Activated CD4-positive, alpha-beta T cell treated with anti-CD3 and anti-CD28 coated beads, Interleukin-2, amount 50 U/mL, for 4 hours (primary cell): Measurements from ENCODE around the gene SAXO2.
"Not testable (repeated sequence)": the region's sequence is repeated elsewhere in the genome, so short reads cannot be mapped to it uniquely, and the experiment has no call there.

Experiments used
- DNase-seq, 2 experiments: peaks; one replicate each; pipeline ENCODE4 v3.0.0-alpha.2; 2020

SAXO2 gene

DNA sequence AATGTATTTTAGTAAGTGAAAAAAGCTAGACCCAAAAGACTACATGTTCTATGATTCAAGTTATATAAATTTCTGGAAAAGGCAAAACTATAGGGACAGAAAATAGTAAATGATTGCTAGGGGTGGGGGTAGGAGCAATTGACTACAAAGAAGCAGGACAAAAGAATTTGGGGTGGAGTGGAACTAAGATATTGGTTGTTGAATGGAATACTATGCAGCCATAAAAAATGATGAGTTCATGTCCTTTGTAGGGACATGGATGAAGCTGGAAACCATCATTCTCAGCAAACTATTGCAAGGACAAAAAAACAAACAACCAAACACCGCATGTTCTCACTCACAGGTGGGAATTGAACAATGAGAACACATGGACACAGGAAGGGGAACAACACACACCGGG, 25.6 kb downstream of the SAXO2 start:
- not testable (repeated sequence) for DNase-seq

DNA sequence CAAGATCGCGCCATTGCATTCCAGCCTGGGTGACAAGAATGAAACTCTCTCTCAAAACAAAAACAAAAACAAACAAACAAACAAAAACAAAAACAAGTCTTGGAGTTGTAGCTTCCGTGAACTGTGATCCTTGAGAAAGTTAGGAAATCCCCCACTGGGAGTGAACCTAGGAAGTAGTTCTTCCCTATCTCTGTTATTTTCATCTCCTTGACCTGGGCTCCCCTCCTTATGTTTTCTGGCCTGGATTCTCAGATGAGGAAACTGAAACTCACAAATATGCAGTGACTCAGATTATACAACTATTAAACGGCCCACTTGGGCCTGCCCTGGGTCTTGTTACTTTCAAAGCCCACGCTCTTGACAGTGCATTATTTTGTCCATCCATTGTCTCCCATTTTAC, 29.7 kb downstream of the SAXO2 start:
- DNase-seq: no peak

DNA sequence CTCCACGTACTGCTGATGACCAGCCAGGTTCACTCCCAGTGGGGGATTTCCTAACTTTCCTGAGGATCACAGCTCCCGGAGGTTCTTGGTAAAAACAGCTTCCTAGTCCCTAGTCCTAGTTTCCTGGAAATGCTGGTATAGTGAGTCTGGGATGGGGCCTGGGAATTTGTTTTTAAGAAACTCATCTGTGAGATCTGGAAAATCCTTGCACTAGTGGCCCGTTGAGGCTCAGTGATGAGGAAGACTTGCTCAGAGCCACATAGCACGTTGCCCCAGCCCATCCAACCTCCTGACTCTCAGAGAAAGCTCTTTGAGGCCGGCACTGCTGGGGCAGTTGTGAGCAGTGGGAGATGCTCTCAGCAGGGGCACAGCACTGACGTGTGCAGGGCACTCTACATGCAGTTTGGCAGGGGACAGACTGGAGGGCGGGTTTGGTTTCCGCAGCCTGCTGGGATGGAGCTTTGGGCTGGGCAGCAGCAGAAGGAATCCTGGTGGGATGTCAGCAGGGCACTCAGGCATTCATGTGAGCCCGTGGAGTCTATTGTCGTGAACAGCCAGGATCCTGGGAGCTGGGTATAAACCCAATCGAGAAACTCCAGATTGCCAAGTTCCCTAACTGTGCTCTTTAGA, 31.6 kb downstream of the SAXO2 start:
- no peak for DNase-seq

DNA sequence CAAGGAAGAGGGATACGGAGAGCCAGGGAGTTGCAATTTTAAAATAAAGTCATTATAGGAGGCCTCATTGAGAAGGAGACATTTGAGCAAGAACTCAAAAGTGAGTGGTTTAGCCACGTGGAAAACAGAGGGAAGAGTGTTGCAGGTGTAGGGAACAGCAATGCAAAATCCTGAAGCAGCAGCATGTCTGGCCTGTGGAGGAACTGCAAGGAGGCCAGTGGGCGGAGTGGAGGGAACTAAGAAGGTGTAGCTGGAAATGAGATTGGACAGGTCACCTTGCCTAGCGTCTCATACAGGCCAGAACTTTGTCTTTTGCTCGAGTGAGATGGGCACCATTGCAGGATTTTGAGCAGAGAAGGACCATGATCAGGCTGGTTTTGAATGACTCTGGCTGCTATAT, 34.9 kb downstream of the SAXO2 start:
- no peak for DNase-seq

DNA sequence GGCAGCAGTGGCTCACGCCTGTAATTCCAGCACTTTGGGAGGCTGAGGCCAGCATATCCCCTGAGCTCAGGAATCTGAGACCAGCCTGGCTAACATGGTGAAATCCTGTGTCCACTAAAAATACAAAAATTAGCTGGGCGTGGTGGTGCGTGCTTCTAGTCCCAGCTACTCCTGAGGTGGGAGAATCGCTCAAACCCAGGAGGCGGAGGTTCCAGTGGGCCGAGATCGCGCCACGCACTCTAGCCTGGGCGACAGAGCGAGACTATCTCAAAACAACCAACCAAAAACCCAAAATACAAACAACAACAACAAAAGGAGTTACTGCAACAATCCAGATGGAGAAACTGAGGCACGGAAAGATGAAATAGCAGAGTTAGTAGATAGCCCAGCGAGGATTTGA, 35.4 kb downstream of the SAXO2 start:
- DNase-seq: no peak

DNA sequence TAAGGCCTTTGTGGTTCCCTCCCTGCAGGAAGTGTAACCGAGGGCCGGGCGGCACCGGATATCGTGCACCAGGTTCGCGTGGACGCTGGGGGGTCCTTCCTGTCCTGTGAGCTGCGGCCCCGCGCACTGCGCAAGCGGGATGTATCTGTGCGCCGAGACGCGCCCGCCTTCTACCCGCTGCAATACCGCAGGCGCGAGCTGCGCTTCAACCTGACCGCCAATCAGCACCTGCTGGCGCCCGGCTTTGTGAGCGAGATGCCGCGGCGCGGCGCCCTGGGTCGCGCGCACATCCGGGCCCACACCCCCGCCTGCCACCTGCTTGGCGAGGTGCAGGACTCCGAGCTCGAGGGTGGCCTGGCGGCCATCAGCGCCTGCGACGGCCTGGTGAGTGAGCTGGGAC, 35.9 kb downstream of the SAXO2 start:
- peak; percentile 25 to 32 for DNase-seq

DNA sequence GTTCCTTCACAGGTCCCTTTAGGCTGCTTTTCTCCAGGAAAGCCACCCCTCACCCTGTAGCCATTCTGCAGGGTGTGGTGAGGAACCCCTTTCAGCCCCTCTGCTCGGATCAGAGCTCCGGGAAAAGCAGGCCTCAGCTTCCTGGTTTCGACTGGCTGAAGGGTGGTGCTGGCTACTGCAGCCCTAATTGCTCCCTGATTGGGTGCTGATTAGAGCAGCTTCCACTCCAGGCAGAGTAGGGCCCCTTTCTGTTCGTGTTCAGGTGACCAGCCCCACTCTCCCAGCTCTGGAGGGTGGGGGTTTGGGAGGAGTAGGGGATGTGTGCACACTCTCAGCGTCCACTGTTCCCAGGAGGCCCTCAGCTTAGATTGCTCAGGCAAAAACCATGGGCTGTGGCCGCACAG, 36.9 kb downstream of the SAXO2 start:
- DNase-seq: not testable (repeated sequence)

DNA sequence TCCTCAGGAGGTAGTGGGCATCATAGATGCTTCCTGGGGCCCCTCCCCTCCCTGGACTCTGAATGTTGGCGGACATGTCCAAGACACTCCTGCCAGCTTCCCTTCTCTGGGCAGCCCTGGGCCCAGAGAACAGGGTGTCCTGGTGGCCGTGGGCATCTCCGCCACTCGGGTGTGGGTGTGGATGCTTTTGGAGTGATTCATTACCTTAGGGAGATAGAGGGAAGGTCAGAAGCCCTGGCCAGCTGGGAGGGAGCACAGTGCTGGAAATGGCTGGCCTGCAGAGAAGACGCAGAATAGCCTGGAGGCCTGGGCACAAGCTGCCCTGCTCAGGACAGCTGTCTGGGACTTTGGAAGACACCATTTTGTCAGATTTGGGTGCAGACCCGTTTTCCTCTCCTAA, 37.7 kb downstream of the SAXO2 start:
- not testable (repeated sequence) for DNase-seq

DNA sequence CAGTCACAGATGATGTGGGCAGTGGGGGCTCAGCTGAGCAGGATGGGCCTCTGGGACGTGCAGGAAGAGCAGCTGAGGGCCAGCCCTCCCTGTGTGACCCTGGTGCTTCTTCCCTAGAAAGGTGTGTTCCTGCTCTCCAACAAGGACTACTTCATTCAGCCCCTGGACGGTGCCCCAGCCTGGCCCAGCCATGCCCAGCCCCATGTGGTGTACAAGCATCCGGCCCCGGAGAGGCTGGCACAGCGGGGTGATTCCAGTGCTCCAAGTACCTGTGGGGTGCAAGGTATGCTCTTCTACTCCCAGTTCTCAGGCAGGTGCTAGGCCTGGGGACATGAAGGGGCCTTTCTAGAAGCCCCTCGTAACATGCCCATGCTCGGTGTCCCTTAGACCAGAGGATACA, 38.3 kb downstream of the SAXO2 start:
- no peak for DNase-seq

DNA sequence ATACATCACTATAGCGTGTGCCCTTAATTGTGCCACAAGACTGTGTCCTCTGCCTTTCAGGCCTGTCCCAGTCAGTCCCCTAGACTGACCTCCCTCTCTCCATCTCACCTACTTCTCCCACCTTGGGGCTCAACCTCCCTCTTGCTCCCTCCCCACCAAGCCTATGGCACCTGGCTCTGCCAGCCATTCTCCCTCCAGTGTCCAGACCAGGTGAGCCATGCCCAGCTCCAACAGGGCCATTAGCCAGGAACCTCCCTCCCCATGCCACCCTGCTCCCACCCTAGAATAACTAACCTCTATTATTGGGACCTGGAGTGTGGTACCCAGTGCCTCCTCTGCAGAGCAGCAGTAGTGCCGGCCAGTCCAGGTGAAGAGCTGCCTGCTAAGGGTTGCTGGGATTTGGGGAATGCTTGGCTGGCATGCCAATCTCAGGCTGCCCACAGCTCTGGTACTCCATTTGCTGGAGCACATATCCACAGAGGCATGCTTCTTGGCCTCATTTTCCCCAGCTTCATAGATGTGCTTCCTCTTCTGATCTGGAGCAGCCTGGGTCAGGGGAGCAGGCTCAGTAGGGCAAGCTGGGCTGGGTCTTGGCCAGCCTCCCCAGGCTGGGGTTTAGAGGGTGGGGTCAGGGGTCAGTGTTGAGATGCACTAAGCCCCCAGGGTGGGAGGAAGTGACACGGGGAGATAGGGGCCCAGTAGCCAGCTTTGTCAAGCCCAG, 38.8 kb downstream of the SAXO2 start:
- no peak for DNase-seq

DNA sequence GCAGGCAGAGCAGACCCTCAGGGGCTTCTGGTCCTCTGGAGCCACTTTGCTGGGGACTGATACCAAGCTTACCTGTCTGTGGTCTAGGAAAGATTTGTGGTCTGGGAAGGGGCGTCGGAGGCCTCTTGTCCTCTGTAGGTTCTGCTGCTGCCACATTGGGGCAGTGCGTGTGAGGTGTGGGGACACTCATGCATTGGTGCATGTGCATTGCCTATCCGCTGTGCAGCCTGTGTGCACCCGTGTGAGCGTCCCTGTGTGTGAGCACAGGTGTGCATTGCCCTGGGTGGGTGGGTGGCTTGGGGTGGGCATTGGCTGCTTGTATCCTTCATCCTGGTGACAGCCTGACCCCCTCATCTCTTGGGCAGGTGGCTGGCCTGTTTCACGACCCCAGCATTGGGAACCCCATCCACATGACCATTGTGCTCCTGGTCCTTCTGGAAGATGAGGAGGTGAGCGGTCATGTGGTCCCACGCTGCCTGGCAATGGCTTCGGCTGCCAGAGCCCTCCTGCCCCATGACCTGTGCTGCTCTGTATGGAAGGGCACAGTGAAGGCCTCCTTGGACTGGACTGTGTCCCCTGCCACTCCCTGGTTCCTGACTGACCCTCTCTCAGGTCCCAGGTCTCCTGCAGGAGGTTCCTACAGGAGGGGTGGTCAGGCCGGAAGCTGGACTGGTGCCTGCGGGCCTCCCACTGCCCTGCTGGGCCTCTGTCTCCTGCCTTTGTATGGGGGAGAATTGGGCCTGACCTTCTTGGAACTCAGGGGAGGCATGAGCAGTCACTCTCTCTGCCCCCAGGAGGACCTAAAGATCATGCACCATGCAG, 41.5 kb downstream of the SAXO2 start:
- DNase-seq: no peak

DNA sequence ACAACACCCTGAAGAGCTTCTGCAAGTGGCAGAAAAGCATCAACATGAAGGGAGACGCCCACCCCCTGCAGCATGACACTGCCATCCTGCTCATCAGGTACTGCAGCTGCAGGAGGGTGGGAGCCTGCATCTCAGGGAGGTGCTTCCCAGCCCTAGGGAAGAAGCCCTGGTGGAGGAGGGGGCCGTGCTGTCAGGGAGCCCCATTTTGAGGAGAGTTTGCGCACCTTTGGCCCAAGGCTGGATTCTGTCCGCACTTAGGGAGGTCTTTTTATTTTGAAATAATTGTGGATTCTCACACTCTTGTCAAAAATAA, 42.1 kb downstream of the SAXO2 start:
- no peak for DNase-seq

DNA sequence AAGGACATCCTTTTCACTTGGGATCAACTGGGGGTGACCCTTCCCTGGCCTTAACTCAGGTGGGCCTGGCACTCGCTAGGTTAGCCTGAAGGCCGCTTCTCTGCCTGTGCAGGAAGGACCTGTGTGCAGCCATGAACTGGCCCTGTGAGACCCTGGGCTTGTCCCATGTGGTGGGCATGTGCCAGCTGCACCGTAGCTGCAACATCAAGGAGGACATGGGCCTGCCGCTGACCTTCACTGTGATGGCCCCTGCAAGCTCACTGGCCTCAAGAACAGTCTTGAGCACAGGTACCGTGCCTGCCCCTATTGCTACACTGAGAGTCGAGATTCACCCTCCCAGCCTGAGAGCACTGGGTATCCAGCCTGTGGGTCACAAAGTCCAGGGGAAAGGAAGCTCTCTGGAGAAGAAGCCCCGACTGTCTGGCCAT, 43.0 kb downstream of the SAXO2 start:
- no peak for DNase-seq

DNA sequence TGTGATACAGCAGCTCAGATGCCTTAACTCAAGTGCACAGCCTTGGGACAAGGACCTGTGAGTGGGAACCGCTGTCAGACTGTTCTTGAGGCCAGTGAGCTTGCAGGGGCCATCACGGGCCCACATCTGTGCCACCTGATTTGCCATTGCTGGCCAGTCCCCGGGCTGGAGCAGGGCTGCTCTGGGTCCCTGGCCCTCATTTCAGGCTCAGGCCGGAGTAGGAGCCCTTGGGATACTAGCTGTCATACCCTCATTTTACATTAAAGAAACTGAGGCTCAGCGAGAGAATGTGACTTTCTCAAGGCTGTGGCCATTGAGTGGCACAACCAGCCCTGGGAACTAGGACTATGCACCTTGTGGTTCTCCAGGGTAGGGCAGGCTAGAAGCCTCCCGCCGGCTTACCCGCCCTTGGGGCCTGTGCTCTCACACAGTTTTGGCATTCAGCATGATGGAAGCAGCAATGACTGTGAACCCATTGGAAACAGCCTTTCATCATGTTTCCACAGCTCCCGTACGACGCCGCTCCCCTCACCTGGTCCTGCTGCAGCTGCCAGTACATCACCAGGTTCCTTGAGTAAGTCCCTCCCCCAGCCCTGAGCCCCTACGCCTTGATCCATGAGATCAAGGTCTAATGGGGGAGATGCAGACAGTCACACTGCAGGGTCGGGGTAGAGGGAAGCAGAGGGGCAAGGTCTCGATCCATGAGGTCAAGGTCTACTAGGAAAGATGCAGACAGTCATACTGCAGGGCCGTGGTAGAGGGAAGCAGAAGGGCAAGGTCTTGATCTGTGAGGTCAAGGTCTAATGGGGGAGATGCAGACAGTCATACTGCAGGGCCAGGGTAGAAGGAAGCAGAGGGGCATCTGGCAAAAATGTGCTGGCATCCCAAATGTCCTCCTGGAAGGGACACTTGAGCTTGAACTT, 44.4 kb downstream of the SAXO2 start:
- no peak for DNase-seq

DNA sequence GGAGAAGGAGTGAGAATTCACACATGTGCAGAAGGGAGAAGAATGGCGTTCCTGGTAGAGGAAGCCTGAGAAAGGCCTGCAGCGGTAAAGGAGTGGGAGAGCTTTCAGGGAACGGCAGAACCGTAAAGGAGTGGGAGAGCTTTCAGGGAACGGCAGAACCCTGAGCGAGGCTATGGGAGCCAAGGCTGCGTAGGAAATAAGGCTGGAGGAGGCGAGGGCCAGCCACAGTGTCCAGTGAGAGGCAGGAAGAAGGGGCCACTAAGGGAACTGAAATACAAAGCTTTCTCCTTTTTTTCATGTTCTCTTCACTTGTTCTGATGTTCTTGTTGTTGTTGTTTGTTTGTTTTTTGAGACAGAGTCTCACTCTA, 45.1 kb downstream of the SAXO2 start:
- no peak for DNase-seq

DNA sequence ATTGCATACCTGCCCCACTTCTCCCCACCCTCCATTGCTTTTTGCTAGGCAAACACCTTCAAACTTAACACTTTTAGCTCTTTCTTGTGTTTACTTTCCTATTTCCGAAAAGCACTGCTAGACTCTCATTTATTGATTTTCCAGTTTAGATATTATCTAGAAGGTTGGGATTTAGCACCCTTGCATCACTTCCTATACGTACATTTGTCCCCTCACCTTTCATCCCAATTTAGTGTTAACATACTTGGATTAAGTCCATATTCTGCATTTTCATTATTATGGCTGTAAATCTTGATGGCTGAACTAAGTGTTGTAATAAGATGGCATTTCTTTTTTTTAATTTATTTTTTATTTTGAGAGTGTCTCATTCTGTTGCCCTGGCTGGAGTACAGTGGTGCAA, 47.2 kb downstream of the SAXO2 start:
- DNase-seq: no peak

DNA sequence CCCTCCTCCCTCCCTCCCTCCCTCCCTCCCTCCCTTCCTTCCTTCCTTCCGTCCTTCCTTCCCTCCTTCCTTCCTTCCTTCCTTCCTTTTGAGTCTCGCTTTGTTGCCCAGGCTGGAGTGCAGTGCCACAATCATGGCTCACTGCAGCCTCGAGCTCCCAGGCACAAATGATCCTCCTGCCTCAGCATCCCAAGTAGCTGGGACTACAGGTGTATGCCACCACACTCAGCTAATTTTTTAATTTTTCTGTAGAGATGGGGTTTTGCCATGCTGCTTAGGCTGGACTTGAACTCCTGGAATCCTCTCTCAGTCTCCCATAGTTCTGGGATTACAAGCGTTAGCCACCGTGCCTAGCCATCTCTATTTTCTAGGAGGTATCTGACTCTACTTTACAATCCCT, 48.7 kb downstream of the SAXO2 start:
- not testable (repeated sequence) for DNase-seq

DNA sequence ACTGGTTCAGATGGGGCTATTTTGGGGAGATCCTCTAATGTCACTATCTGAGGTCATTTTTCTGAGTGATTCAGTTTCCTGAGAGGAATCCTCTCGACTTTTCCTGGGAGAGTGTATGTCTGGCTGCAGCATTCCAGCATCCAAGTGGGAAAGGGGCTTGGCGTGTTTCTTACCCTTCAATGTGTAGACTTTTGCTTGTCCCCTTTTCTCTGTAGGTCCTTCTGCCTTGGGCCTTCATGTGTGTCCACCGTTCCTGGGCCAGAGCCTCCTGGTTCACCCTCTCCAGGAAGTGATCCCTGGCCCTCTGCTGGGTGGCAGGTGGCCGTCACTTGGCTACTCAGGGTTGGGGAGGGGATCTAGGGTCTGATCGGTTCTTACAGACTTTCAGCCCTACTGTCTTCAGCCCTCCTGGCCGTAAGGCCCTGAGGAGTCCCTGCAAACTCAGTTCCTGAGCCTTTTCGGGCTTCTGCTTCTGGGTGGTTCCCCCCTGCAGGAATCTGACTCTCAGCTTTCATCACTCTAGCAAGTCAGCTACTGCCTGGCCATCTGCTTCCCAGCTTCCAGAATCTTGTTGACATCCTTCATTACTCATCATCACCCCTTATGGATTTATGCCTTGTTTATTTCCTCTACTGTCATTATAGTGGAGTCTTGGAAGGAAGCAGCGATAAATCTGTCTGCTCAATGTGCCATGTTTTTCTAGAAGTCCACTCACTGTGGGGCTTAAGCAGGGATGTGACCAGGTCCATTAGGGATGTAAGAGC, 50.1 kb downstream of the SAXO2 start:
- no peak for DNase-seq

DNA sequence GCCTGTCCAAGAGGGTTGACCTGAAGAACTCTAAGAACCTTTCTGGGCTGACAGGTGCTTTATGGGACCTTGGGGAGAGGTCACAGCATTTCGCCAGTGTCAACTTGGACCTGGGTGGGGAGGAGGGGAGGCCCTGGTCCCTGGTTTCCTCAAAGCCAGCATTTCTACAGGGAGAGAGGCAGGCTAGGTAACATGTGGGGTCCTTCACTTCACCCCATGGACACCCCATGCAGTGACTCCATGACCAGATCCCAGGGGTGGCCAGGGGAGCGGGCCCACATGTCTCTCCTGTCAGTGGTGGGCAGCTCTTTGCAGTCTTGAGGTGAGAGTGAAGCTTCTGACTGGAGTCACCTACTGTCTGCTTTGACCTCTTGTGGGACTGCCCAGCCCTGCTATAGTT, 50.8 kb downstream of the SAXO2 start:
- no peak for DNase-seq

DNA sequence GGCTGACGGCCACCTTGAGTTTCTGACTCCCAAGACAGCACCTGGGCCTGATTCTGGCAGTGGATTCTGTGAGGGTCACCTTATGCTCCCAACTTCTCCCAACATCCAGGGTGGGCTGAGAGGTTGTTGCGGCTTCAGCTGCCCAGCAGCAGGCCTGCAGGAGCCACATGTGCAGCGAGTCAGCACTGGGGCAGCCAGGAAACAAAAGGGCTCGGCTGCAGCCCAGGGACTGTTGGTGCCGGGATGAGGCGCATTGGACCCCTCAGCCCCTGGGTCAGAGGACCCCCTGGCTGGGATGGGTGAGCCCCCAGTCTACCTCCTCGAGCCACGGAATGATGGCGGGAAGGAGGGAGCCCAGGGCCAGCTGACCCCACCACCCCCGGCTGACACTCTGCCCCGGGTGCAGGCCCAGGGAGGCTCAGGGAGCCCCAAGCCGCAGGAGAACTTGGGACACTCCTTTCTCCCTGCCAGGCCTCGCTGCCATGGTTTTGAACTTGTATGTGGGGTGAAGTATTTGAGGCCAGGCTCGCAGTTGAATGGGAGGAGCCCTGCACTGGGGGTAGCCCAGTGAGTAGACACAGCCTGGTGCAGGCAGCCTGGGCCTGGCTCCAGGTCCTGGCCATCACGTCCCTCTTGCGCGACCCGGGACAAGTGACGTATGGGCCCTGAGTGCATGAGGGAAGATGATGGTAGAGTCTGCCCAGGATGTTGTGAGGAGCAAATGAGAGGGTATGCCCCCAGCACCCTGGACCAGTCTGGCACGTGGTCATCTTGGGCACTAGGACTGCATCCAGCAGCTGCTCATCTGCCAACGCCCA, 51.5 kb downstream of the SAXO2 start:
- DNase-seq: not testable (repeated sequence)

DNA sequence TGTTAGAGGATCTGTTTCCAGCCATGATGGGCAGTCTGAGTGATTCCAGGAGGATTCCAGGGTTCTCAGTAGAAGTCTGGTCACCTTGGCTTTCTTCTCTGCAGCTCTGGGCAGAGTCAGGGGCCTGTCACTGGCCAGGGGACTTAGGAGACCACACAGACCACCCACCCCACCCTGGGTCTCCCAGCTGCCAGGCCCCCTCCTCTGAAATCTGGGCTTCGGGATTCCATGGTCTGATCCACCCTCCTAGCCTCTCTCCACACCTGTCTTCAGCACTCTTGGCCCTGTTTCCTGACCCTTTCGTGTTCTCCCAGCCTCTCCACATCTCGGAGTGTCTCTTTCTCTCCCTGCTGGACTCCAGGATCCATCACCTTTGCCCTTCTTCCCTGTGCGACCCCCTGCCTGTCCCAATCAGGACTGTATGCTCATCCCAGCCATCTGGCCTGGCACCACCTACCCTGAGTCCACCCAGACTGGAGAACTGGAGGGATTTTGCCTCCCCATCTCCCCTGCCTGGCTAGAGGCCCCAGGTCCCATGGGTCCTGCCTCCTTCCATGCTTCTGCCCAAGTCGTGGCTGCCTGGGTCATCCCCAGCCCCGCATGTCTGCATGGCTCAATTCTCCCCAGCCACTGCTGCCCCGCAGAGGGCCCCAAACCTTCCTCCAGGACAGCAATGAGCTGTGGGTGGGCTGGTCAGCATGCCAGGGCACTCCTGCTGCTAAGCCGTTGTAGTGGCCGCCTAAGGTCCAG, 52.3 kb downstream of the SAXO2 start:
- DNase-seq: no peak
